Subcutaneous adipose tissue (tissue), 4 donors: ENCODE measurements around the gene PRSS56. TPM values are rescaled to one million over a fixed set of nuclear protein-coding genes. Genes with fewer than 3 reads are reported as not detected.

ENCODE experiments used
- CTCF ChIP-seq: fragments of 450-650 bp; IDR thresholded peaks from one replicate; pipeline ENCODE4 v1.5.1; 2016; ENCODE audit warnings: low read depth, mild to moderate bottlenecking, control low read depth, antibody characterized with exemption, moderate library complexity
- total RNA-seq, 4 donors: library from RNA; depleted of rRNA; stranded (reverse); fragments of >200 nt; gene quantifications; one replicate each; pipeline ENCODE4 v1.1.0, GENCODE V29; 2016

PRSS56 gene
- total RNA-seq = not detected

DNA sequence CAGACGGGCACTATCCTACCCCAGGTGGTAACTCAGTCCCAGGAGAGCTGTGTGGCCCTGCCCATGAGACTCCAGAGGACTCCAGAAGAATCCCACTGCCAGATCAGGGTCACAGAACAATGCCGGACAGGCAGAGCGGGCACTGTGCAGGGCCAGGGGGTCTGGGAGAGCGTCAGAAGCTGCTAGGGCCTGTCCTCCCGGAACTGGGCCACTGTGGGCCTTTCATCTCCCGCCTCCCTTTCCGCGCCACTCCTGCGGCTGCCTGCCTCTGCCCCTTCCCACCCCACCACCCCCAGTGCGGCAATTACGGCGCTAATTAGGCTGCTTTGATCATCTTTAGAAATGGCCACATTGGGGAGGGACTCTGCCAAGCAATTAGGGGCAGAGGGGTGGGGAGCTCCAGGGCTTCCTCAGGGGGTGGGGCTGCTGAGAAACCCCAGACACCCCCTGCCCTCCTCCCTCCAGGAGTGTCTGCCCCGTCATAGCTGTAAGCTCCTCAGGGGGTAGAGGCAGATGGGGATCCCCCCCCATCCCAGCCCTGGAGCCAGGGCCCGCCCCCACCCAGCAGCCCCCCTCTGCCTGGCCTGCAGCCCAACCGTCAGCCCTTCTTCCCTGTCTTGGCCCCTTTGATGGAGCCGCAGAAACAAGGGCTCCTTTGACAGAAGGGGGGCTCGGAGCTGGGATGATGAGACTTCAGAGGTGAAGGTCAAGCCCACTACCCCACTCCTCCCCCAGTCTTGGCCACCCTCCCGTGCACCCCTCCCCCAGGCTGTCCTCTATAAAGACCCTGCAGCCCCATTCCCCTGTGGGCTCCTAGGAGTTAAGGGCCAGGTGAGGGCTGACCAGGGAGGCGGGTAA is at the start of gene PRSS56:
Gene PRSS56, plus strand, starts transcription at position 808 of the 858 bp plus-strand sequence. CDS start 211 bp downstream, outside the sequence.
- no peak for TF ChIP-seq CTCF

DNA sequence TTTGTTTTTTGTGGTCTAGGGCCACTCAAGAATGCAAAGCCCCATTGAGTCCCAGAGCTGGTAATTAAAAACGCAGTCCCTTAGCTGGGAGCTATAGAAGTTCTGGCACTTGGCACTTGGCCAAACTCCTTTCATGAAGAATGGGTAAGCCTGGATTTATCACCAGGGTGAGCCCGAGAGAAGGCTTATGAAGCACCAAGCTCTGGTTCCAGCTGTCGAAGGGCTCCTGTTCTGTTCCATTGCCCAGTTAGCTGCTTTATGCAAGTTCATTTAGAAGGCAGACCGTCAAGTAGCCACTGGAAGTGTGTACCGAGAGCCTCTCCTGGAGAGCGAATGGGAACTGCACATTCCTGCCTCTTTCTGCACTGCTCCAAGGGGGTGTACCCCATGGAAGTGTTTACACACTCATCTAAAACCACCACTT is 46.7 kb upstream of the PRSS56 start:
- TF ChIP-seq CTCF = no peak

DNA sequence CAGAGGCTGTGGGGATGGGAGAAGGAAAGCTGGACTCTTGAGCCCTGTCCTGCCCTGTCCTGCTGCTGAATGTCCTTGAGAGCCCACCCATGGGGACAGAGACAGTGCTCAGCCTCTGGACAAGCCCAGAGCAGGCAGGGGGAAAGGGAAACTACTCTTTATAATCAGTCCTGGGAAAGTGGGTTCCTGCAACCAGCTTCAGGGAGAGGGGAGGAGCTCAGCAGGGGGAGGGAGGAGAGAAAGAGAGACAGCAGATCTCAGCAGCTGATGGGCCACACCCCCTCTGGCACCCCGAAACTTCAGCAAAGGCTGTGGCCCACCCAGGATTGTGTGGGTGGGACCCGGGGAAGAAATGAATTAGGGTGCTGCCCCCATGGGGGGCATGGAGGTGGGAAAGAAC is 44.1 kb upstream of the PRSS56 start:
- no peak for TF ChIP-seq CTCF

- TF ChIP-seq CTCF = no peak
Observed at GRCh38 chr2:232476791-232477190, 43.4 kb upstream of the PRSS56 start.

DNA sequence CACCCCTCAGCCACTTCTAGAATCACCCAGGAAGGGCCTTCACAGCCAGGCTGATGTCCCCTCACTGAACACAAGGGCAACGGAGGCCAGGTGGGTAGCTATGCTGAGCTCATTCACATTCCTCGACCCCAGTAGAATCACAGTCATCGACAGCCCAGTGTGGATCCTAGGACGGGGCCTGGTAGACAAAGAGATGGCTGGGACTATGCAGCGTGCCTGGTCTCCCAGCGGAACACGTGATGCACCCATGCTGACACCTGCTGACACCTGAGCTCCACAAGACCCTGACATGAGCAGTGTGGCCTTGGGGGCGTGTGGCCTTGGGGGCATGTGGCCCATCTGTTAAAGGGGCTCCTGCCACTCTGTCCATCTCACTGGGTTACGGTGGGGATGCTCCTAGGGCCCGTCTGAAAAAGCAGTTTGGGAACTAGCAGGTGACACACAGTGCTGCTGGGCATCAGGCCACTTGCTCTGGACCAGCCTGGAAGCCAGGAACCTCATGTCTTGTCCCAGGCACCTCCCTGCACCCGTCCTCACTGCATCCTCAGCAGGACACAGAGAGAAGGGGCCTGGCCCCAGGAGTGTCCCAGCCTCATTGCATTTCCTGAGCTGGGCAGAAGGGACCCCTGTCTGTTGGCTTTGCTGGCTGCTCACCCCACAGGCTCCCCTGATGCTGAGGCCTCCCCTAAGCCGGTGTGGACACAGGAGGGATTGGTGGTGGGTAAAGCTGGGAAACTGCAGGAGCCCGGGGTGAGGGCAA is 42.3 kb upstream of the PRSS56 start:
- no peak for TF ChIP-seq CTCF

DNA sequence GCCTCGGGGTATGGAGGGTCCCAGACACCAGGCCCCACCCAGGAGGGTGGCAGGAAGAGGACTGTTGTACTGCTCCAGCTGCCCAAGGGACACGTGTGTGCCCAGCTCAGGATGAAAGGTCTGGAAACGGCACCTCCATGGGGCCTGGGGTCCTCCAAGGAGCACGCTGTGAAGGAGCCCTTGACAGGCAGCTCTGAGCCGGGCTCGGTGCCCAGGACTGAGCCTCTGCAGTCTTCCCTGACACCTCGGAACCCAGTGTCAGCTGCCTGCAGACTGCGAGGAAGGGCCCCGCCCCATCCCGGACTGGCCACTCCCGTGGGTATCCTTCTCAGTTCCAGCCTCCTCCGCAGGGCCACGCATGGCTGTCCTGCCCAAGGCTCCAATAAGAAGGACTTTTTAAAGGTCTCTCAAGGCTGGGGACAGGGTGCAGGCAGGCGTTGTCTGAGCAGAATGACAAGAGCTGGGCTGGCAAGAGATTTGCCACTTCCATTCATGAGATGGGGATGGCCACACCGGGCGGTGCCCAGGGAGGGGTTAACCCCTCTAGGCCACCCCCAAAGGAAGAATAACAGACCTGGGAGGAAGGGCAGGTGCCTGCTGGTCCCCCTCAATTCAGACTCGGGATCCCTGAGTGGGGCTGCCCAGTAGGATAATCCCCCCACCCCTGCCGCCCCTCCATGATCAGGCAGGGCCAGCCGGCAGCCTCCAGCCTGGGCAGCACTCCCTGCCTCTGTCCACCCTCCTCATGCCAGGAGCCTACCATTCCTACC is 41.4 kb upstream of the PRSS56 start:
- TF ChIP-seq CTCF = no peak
